K562 (cell line): ENCODE measurements around the gene ASXL2. TPM values are rescaled to one million over a fixed set of nuclear protein-coding genes. Genes with fewer than 3 reads are reported as not detected.

Source experiments
- ATAC-seq: fragments of 200-7000 bp; cut with Tn5 transposase; 3 replicates; pipeline ENCODE4 v1.9.1; 2020; ENCODE audit warnings: moderate library complexity
- BruUV-seq: library from RNA; stranded (reverse); fragments of 400-500 nt; replicated peaks from 2 replicates; lab custom pipeline; 2021; lab: Mats Ljungman, UMichigan
- CTCF ChIA-PET: fragments of 300-600 bp; formaldehyde crosslinking; extraction: SDS; loops from one replicate; lab custom pipeline; 2021; ENCODE audit warnings: low intra/inter-chr PET ratio; lab: Yijun Ruan, JAX
- POLR2A ChIA-PET: fragments of 300-600, 350-650 bp; sonication (Branson Sonifier 250); formaldehyde crosslinking; extraction: SDS; loops from one replicate; lab custom pipeline; 2021; ENCODE audit warnings: antibody characterized with exemption, inconsistent platforms; lab: Yijun Ruan, JAX
- DNase-seq, 4 experiments: peaks; one replicate each; pipeline versions ENCODE4 v3.0.0 to v3.0.0-alpha.2; 2011 to 2018; ENCODE audit warnings: low spot score in 3 of 4, mixed read lengths in 3 of 4; ENCODE audit errors: extremely low read depth in 1 of 4
- FAIRE-seq: peaks from 2 replicates; lab custom pipeline; 2011; peaks lifted over from hg19 to GRCh38; lab: Jason Lieb, UNC
- H2AFZ ChIP-seq: 2 replicates; pipeline ENCODE4 v1.6.0; 2011; ENCODE audit warnings: low read depth, low read length, control low read depth, inconsistent platforms
- H3K27ac ChIP-seq: fragments of 200-600 bp; 3 replicates; pipeline ENCODE4 v1.8.0; 2011; ENCODE audit warnings: low read depth, mild to moderate bottlenecking, control low read depth, inconsistent platforms, low read length, moderate library complexity, mixed read lengths; ENCODE audit errors: extremely low read depth
- H3K27me3 ChIP-seq, 2 experiments: fragments of 300-600 bp in 1 of 2; 2 replicates in 1 of 2; 3 replicates in 1 of 2; pipeline versions ENCODE4 v1.6.0 to v1.8.0; 2011; ENCODE audit warnings: inconsistent platforms in 2 of 2, low read length in 2 of 2, mild to moderate bottlenecking in 1 of 2, mixed read lengths in 1 of 2, moderate library complexity in 1 of 2; ENCODE audit not compliant: control insufficient read depth in 2 of 2, insufficient read depth in 2 of 2
- H3K36me3 ChIP-seq: fragments of 300-600 bp; 3 replicates; pipeline ENCODE4 v1.8.0; 2011; ENCODE audit warnings: mild to moderate bottlenecking, low read length, inconsistent platforms; ENCODE audit not compliant: control insufficient read depth, insufficient read depth
- H3K4me1 ChIP-seq, 2 experiments: fragments of 200-600 bp in 1 of 2; replicated peaks in 1 of 2; 2 replicates in 1 of 2; 3 replicates in 1 of 2; pipeline versions ENCODE4 v1.5.1 to v1.8.0; 2011; ENCODE audit warnings: inconsistent platforms in 2 of 2, low read length in 2 of 2, mild to moderate bottlenecking in 1 of 2, mixed read lengths in 1 of 2, moderate library complexity in 1 of 2; ENCODE audit not compliant: control insufficient read depth in 2 of 2, insufficient read depth in 2 of 2
- H3K4me2 ChIP-seq: 2 replicates; pipeline ENCODE4 v1.6.1; 2011; ENCODE audit warnings: low read length, control low read depth, inconsistent platforms, mixed read lengths; ENCODE audit not compliant: insufficient read depth
- H3K4me3 ChIP-seq: fragments of 200-600 bp; sonication (generic), shearing (Covaris generic); 2 replicates; pipeline ENCODE4 v1.5.1; 2016; ENCODE audit warnings: control low read depth, inconsistent platforms
- H3K79me2 ChIP-seq: fragments of 200-600 bp; 3 replicates; pipeline ENCODE4 v1.8.0; 2011; ENCODE audit warnings: low read length, inconsistent platforms; ENCODE audit not compliant: control insufficient read depth, insufficient read depth
- H3K9ac ChIP-seq, 2 experiments: 2 replicates each; pipeline versions ENCODE4 v1.6.0 to v1.6.1; 2011; ENCODE audit warnings: low read depth in 2 of 2, low read length in 2 of 2, control low read depth in 1 of 2, inconsistent platforms in 1 of 2, mild to moderate bottlenecking in 1 of 2, mixed read lengths in 1 of 2; ENCODE audit not compliant: insufficient read depth in 1 of 2
- H3K9me1 ChIP-seq: one replicate; pipeline ENCODE4 v1.6.0; 2011; ENCODE audit warnings: inconsistent platforms, mild to moderate bottlenecking, low read length, moderate library complexity; ENCODE audit not compliant: control insufficient read depth, insufficient read depth
- H3K9me3 ChIP-seq: replicated peaks from 2 replicates; pipeline ENCODE4 v1.5.1; 2011; ENCODE audit warnings: low read depth, low read length, inconsistent platforms; ENCODE audit not compliant: control insufficient read depth, insufficient read depth
- H4K20me1 ChIP-seq: replicated peaks from 2 replicates; pipeline ENCODE4 v1.6.1; 2011; ENCODE audit warnings: low read length, inconsistent platforms, mixed read lengths; ENCODE audit not compliant: control insufficient read depth, insufficient read depth
- ATF2 ChIP-seq: sonication (generic); formaldehyde crosslinking; IDR thresholded peaks from 2 replicates; pipeline ENCODE4 v1.8.1; 2022; ENCODE audit warnings: missing genetic modification reagents
- CBFA2T2 ChIP-seq: fragments of 450-650 bp; conservative IDR thresholded peaks from 2 replicates; pipeline ENCODE4 v1.6.1; 2017; ENCODE audit warnings: mild to moderate bottlenecking
- CHD1 ChIP-seq: fragments of 200-600 bp; sonication (generic); IDR thresholded peaks from one replicate; pipeline ENCODE4 v1.6.1; 2012; ENCODE audit warnings: mild to moderate bottlenecking, moderate library complexity, low read length, inconsistent platforms
- DNMT1 ChIP-seq: fragments of 450-650 bp; IDR thresholded peaks from 2 replicates; pipeline ENCODE4 v1.6.1; 2016; ENCODE audit warnings: antibody characterized with exemption, mild to moderate bottlenecking
- HIVEP1 ChIP-seq: fragments of 250-450 bp; sonication (Bioruptor Pico); IDR thresholded peaks from 2 replicates; pipeline ENCODE4 v1.4.0; 2020; ENCODE audit warnings: mild to moderate bottlenecking
- KLF16 ChIP-seq: IDR thresholded peaks from 2 replicates; pipeline ENCODE4 v1.6.1; 2016; ENCODE audit warnings: antibody characterized with exemption
- MECOM ChIP-seq: fragments of 250-450 bp; sonication (Bioruptor Pico); IDR thresholded peaks from 2 replicates; pipeline ENCODE4 v1.8.0; 2022; ENCODE audit warnings: inconsistent platforms
- MEF2D ChIP-seq: conservative IDR thresholded peaks from 2 replicates; pipeline ENCODE4 v1.6.1; 2016; ENCODE audit warnings: low read depth, missing genetic modification characterization, missing compliant biosample characterization
- NCOA6 ChIP-seq: fragments of 450-650 bp; IDR thresholded peaks from 2 replicates; pipeline ENCODE4 v1.6.1; 2017; ENCODE audit warnings: mild to moderate bottlenecking
- RB1 ChIP-seq: fragments of 450-650 bp; IDR thresholded peaks from 2 replicates; pipeline ENCODE4 v1.6.1; 2017; ENCODE audit warnings: low read depth, mild to moderate bottlenecking
- SAP30 ChIP-seq: fragments of 200-600 bp; sonication (generic); IDR thresholded peaks from 2 replicates; pipeline ENCODE4 v1.6.1; 2012; ENCODE audit warnings: borderline replicate concordance, low read depth, mild to moderate bottlenecking, moderate library complexity, low read length, control low read depth, inconsistent platforms; ENCODE audit not compliant: insufficient read depth, poor library complexity, severe bottlenecking
- ZBTB17 ChIP-seq: fragments of 450-650 bp; formaldehyde crosslinking; IDR thresholded peaks from 2 replicates; pipeline ENCODE4 v1.4.0; 2020; ENCODE audit warnings: mild to moderate bottlenecking
- ZNF384 ChIP-seq: IDR thresholded peaks from 2 replicates; pipeline ENCODE4 v1.6.1; 2012; ENCODE audit warnings: low read depth, low read length, improper control_type of control experiment
- WGBS: fragments of 100-300 bp; shearing (Covaris generic); methylation state at CpG from one replicate; pipeline ENCODE4 v1.1.6; 2016; ENCODE audit warnings: low coverage, mixed read lengths; ENCODE audit not compliant: insufficient coverage; ENCODE audit errors: missing lambda C conversion rate; 5-methylcytosine and 5-hydroxymethylcytosine counted together
- in situ Hi-C: fragments of 300-500 bp; cut with MboI; formaldehyde crosslinking; loops from 4 replicates; pipeline ENCODE4 v1.15.0; 2018; ENCODE audit warnings: inconsistent platforms, mixed read lengths
- intact Hi-C: fragments of 100-400 bp; cut with micrococcal nuclease; formaldehyde crosslinking; loops from 2 replicates; pipeline ENCODE4 v1.14.2; 2022
- polyA plus RNA-seq, 8 experiments: library from polyadenylated mRNA; depleted of rRNA in 4 of 8; stranded (reverse) in 5 of 8; unstranded in 3 of 8; fragments of >200 nt; fragmentation: Nextera tagmentation in 2 of 8; fragmentation: Illumina TruSeq in 1 of 8; extraction: Ambion mirVana in 2 of 8; extraction: Trizol in 1 of 8; gene quantifications; 2 replicates each; pipeline versions ENCODE4 v1.2.1 to v1.2.3, GENCODE V29; 2011 to 2014; ENCODE audit warnings: inconsistent platforms in 1 of 8, missing spikeins in 1 of 8
- total RNA-seq, 7 experiments: library from RNA; depleted of rRNA in 6 of 7; stranded (reverse); fragments of >200 nt in 6 of 7; fragmentation: Illumina TruSeq in 2 of 7; extraction: Trizol in 2 of 7; gene quantifications; 2 replicates each; pipeline versions ENCODE4 v1.2.1 to v1.2.3, GENCODE V29; 2011 to 2021; ENCODE audit warnings: low replicate concordance in 1 of 7
- TF ChIP-seq, protein P1 (sequence below): fragments of 250-450 bp; sonication (Bioruptor Pico); IDR thresholded peaks from 2 replicates; pipeline ENCODE4 v1.5.0; 2021; ENCODE audit warnings: mild to moderate bottlenecking, moderate library complexity
- TF ChIP-seq, protein P2 (sequence below): fragments of 150-350 bp; IDR thresholded peaks from 2 replicates; pipeline ENCODE4 v1.6.1; 2014; ENCODE audit warnings: low read depth, mild to moderate bottlenecking, low read length, borderline replicate concordance

ASXL2 gene
- total and polyA plus RNA-seq, 9 of the 15 experiments (the other 6 are each of a cell fraction or from before 2014, with no cell fraction given) = 2.2 to 25.9 (median 9.0) TPM

DNA sequence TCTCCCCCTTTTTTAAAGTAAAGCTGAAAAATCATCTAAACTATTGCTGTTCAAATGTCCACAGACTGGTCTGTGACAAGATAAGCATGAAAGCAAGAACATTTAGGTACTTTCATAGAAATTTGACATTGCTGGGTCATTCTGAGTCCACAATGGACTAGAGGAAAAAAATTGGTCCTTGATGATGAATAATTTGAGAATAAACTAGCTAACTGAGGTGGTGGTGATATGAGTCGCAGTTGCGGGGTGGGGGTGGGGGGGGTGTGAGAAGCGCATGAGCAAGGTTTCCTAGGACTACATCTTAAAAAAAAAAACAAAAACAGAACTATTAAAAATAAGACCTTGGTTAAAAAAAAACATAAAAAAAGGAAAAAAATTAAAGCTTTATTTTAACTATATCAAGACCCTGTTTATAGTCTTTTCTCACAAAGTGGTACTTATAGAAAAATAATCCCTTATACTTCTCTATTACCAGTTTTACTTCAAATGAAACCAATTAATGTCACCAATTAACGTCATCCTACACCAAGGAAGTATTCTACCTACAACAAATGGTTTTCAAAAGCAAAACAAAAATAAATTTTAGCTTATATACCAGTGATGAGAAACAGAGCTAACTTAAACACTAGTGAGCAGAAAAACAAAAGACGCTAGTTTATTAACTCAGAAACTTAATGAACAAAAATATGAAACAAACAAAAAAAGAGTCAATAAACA lies 88.1 kb downstream of the ASXL2 start:
- no peak overlapping the region for H3K9ac ChIP-seq
- H3K27ac ChIP-seq = no peak overlapping the region
- BruUV-seq = no TSS peak
- DNase-seq (no peak), ATAC-seq (no peak), FAIRE-seq (no peak)
- H3K4me2 ChIP-seq = no peak overlapping the region
- H3K4me1 ChIP-seq = no peaks in the 10 kb centered on the region
- no peak overlapping the region for H2AFZ ChIP-seq
- WGBS = 93% methylated on average over 5 of the region's 5 CpGs
- ChIA-PET POLR2A (no interaction called here), CTCF (no interaction called here)
- H3K79me2 ChIP-seq = peaks cover 10% of the 10 kb centered on the region; the same call in 2 of the 3 replicates
- no peak overlapping the region for H3K4me3 ChIP-seq
- intact Hi-C loops (no loop called here), in situ Hi-C loops (no loop called here)
- no peaks in the 10 kb centered on the region for H4K20me1 ChIP-seq
- no peaks in the 10 kb centered on the region for H3K9me3 ChIP-seq
- peaks cover 27% of the 10 kb centered on the region for H3K36me3 ChIP-seq
- H3K9me1 ChIP-seq = peaks cover 4% of the 10 kb centered on the region
- no peaks in the 10 kb centered on the region for H3K27me3 ChIP-seq
- TF ChIP-seq RB1 (no peak), HIVEP1 (CRISPR knock-in tag) (no peak), SAP30 (no peak), NCOA6 (no peak), ATF2 (CRISPR knock-in tag) (no peak), MEF2D (tag) (no peak), CBFA2T2 (no peak), CHD1 (no peak), ZBTB17 (CRISPR knock-in tag) (no peak), KLF16 (no peak), MECOM (CRISPR knock-in tag) (no peak), ZNF384 (no peak), DNMT1 (no peak)
- TF ChIP-seq, protein P1, sequence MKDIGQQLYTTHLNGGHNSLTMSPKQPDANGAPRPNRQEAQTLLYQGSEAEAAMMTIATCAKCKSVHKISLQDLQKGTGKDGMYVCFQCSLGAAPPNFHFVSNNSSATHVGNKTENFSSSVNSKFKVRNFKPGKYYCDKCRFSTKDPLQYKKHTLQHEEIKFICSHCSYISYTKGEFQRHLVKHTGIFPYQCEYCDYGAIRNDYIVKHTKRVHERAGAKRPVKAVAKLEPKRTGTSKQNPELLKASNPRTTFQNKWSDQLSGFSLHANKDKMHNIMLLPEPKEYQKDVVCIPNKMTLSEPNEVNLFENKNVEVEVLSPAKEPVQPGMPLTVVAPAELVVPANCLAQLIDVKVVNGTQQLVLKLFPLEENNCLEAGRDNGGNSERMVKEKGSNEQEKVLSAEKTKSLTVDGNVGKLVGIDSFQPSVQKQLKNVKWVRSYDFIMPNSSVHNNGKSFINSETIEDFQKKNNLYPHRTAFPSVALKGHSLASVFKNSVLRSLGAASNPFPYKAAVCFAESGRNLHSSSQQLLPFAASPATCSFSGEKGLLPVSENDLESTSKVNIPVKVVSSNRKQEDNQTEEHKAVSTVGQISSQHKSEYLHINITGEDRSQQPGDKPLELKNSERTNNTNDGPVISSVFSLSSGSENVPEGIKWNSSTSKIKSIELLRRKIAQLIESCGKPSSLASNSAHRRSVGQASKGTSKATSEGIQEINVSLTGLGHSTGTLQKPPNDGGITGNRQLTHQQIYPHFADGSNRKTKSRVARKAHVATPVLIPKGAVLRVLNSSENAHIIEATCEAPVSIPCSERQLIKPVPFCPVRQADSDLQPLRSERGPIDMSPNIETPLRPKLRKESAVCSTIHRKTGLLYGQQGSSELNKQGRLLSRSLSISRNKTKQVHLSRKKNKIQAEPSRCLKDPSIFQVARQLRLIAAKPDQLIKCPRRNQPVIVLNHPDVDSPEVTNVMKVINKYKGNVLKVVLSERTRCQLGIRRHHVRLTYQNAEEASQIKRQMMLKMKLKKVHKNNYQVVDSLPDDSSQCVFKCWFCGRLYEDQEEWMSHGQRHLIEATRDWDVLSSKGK (CRISPR knock-in tag) = no peak
- TF ChIP-seq, protein P2, sequence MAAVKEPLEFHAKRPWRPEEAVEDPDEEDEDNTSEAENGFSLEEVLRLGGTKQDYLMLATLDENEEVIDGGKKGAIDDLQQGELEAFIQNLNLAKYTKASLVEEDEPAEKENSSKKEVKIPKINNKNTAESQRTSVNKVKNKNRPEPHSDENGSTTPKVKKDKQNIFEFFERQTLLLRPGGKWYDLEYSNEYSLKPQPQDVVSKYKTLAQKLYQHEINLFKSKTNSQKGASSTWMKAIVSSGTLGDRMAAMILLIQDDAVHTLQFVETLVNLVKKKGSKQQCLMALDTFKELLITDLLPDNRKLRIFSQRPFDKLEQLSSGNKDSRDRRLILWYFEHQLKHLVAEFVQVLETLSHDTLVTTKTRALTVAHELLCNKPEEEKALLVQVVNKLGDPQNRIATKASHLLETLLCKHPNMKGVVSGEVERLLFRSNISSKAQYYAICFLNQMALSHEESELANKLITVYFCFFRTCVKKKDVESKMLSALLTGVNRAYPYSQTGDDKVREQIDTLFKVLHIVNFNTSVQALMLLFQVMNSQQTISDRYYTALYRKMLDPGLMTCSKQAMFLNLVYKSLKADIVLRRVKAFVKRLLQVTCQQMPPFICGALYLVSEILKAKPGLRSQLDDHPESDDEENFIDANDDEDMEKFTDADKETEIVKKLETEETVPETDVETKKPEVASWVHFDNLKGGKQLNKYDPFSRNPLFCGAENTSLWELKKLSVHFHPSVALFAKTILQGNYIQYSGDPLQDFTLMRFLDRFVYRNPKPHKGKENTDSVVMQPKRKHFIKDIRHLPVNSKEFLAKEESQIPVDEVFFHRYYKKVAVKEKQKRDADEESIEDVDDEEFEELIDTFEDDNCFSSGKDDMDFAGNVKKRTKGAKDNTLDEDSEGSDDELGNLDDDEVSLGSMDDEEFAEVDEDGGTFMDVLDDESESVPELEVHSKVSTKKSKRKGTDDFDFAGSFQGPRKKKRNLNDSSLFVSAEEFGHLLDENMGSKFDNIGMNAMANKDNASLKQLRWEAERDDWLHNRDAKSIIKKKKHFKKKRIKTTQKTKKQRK = no peak
